DND-41 (cell line): ENCODE data around the gene SEC24A.

Experiments used
- ATAC-seq: fragments of 200-7000 bp; cut with Tn5 transposase; 3 replicates; pipeline ENCODE4 v1.9.1; 2021; ENCODE audit warnings: low read depth; ENCODE audit not compliant: insufficient read depth
- DNase-seq: peaks from one replicate; pipeline ENCODE4 v3.0.0-alpha.2; 2020
- H2AFZ ChIP-seq: 2 replicates; pipeline ENCODE4 v1.6.0; 2012; ENCODE audit warnings: low read depth, low read length
- H3K27ac ChIP-seq: 2 replicates; pipeline ENCODE4 v1.5.1; 2012; ENCODE audit warnings: low read length, inconsistent platforms
- H3K27me3 ChIP-seq: fragments of 200-600 bp; sonication (generic); 2 replicates; pipeline ENCODE4 v1.6.0; 2012; ENCODE audit warnings: low read length, mild to moderate bottlenecking, inconsistent platforms; ENCODE audit not compliant: insufficient read depth, poor library complexity
- H3K36me3 ChIP-seq: 2 replicates; pipeline ENCODE4 v1.5.1; 2012; ENCODE audit warnings: low read length, inconsistent platforms; ENCODE audit not compliant: insufficient read depth
- H3K4me1 ChIP-seq: 2 replicates; pipeline ENCODE4 v1.5.1; 2012; ENCODE audit warnings: mild to moderate bottlenecking, low read length; ENCODE audit not compliant: insufficient read depth
- H3K4me2 ChIP-seq: 2 replicates; pipeline ENCODE4 v1.6.0; 2012; ENCODE audit warnings: mild to moderate bottlenecking, moderate library complexity, low read length, inconsistent platforms; ENCODE audit not compliant: insufficient read depth
- H3K4me3 ChIP-seq, 2 experiments: fragments of 200-600 bp in 1 of 2; shearing (Covaris generic) in 1 of 2; 2 replicates each; pipeline ENCODE4 v1.5.1; 2012 to 2016; ENCODE audit warnings: inconsistent platforms in 2 of 2, low read length in 2 of 2, mild to moderate bottlenecking in 2 of 2, low read depth in 1 of 2, moderate library complexity in 1 of 2
- H3K79me2 ChIP-seq: 2 replicates; pipeline ENCODE4 v1.6.0; 2012; ENCODE audit warnings: low read length, inconsistent platforms; ENCODE audit not compliant: insufficient read depth
- H3K9ac ChIP-seq: 2 replicates; pipeline ENCODE4 v1.6.0; 2012; ENCODE audit warnings: low read depth, mild to moderate bottlenecking, inconsistent platforms, low read length, moderate library complexity
- H3K9me3 ChIP-seq: 2 replicates; pipeline ENCODE4 v1.5.1; 2012; ENCODE audit warnings: low read length, moderate library complexity, mild to moderate bottlenecking, inconsistent platforms; ENCODE audit not compliant: insufficient read depth, severe bottlenecking
- H4K20me1 ChIP-seq: 2 replicates; pipeline ENCODE4 v1.6.0; 2012; ENCODE audit warnings: low read length; ENCODE audit not compliant: insufficient read depth
- CTCF ChIP-seq: IDR thresholded peaks from 2 replicates; pipeline ENCODE4 v1.5.1; 2012; ENCODE audit warnings: borderline replicate concordance, low read length, moderate library complexity, mild to moderate bottlenecking; ENCODE audit not compliant: poor library complexity, severe bottlenecking; ENCODE audit errors: extremely low read depth
- EZH2 ChIP-seq: IDR thresholded peaks from 3 replicates; pipeline ENCODE4 v1.6.1; 2012; ENCODE audit warnings: borderline replicate concordance, low read depth, mild to moderate bottlenecking, moderate library complexity, low read length, inconsistent platforms; ENCODE audit not compliant: severe bottlenecking

Gene SEC24A

GRCh38 chr5:134736173-134736812 lies 87.7 kb downstream of the SEC24A start:
- DNase-seq = no peak
- Histone ChIP-seq H3K4me3 (no peak overlapping the region), H3K79me2 (peaks cover 30% of the 10 kb centered on the region), H3K9ac (no peak overlapping the region), H3K27ac (no peak overlapping the region), H4K20me1 (0 out of 2 replicates have a peak, but pooled peaks cover 6% of the 10 kb centered on the region), H3K27me3 (no peaks in the 10 kb centered on the region), H3K9me3 (no peaks in the 10 kb centered on the region), H3K36me3 (peaks cover 9% of the 10 kb centered on the region), H3K4me2 (no peak overlapping the region), H2AFZ (peak overlapping the region; percentile 59), H3K4me1 (peaks cover 38% of the 10 kb centered on the region)
- ATAC-seq = no peak
- TF ChIP-seq EZH2 (no peak), CTCF (no peak)

DNA sequence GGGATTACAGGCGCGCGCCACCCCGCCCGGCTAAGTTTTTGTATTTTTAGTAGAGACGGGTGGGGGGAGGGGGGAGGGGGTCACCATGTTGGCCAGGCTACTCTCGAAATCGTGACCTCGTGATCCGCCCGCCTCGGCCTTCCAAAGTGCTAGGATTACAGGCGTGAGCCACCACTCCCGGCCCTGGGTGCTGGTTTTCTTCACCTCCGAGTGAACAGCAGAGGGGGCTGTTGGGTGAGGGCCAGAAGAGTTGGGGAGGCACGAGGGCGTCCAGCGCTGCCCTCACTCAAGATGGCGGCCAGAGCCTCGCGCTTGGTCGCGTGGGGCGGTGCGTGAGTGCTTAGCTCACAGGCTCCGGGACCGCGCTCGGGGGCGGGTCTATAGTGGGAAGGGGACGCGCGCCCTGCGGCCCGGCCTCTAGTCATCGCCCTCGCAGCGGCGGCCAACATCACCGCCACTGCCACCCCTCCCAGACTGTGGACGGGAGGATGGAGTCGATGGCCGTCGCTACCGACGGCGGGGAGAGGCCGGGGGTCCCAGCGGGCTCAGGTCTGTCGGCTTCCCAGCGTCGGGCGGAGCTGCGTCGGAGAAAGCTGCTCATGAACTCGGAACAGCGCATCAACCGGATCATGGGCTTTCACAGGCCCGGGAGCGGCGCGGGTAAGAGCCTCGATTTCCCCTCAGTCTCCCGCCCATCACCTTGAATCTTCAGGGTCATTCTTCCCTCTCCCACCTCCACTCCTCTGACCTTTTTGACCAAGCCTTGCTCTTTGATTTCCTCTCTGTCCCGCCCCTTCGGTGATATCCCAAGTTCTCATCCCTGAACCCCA lies 89.8 kb downstream of the SEC24A start, which contains the start of gene CAMLG:
Gene CAMLG, plus strand, starts transcription at position 416 of the 830 bp plus-strand sequence. Its CDS starts 73 bp downstream, at position 489.
- Histone ChIP-seq H3K27ac (peak within 1 kb of the TSS; percentile 75), H3K79me2 (peaks cover 46% of the 10 kb centered on the region), H3K9me3 (no peaks in the 10 kb centered on the region), H3K4me1 (peaks cover 45% of the 10 kb centered on the region), H3K9ac (peak within 1 kb of the TSS; percentile 75), H3K27me3 (no peaks in the 10 kb centered on the region), H3K4me2 (peak within 1 kb of the TSS; percentile 78), H2AFZ (peak within 1 kb of the TSS; percentile 87), H3K36me3 (peaks cover 24% of the 10 kb centered on the region), H4K20me1 (peaks cover 11% of the 10 kb centered on the region; the same call in 1 of the 2 replicates), H3K4me3 (peak within 1 kb of the TSS; percentile 56 to 77)
- peak; percentile 96 for ATAC-seq
- DNase-seq = peak; percentile 97
- TF ChIP-seq CTCF (peak; percentile 81), EZH2 (no peak)

- DNase-seq (peak; percentile 29), ATAC-seq (peak; percentile 23; the same call in 1 of the 3 replicates)
- Histone ChIP-seq H3K79me2 (peaks cover 52% of the 10 kb centered on the region), H3K4me2 (peak overlapping the region; percentile 78), H3K9me3 (no peaks in the 10 kb centered on the region), H3K4me3 (peak overlapping the region; percentile 56 to 77), H3K9ac (peak overlapping the region; percentile 75), H3K27ac (peak overlapping the region; percentile 75), H3K36me3 (peaks cover 31% of the 10 kb centered on the region), H2AFZ (peak overlapping the region; percentile 87), H3K27me3 (no peaks in the 10 kb centered on the region), H3K4me1 (peaks cover 45% of the 10 kb centered on the region), H4K20me1 (peaks cover 11% of the 10 kb centered on the region; the same call in 1 of the 2 replicates)
- no peak for TF ChIP-seq EZH2
- peak; percentile 30 for TF ChIP-seq CTCF
Measured at GRCh38 chr5:134738963-134739661, 90.5 kb downstream of the SEC24A start.
